SK-N-SH (cell line): ENCODE data around the gene EGFLAM. TPM values are rescaled to one million over a fixed set of nuclear protein-coding genes. Genes with fewer than 3 reads are reported as not detected.

Experiments
- CTCF ChIA-PET: fragments of 300-600, 350-600 bp; formaldehyde crosslinking; extraction: SDS; loops from one replicate; lab custom pipeline; 2021; lab: Yijun Ruan, JAX
- POLR2A ChIA-PET: fragments of 350-600 bp; sonication (Branson Sonifier 250); formaldehyde crosslinking; extraction: SDS; loops from one replicate; lab custom pipeline; 2020; ENCODE audit warnings: antibody characterized with exemption, inconsistent platforms; lab: Yijun Ruan, JAX
- DNase-seq: peaks from one replicate; pipeline ENCODE4 v3.0.0; 2012
- H2AFZ ChIP-seq: fragments of 200-600 bp; sonication (generic); 2 replicates; pipeline ENCODE4 v1.8.1; 2016; ENCODE audit warnings: antibody characterized with exemption, mild to moderate bottlenecking, low read depth
- H3F3A ChIP-seq: fragments of 200-600 bp; sonication (generic); replicated peaks from 2 replicates; pipeline ENCODE3; 2016; ENCODE audit warnings: antibody characterized with exemption, mild to moderate bottlenecking; ENCODE audit not compliant: insufficient read depth
- H3K27ac ChIP-seq, 2 experiments: fragments of 200-500 bp in 1 of 2; fragments of 200-600 bp in 1 of 2; sonication (Bioruptor generic) in 1 of 2; sonication (generic), shearing (Covaris generic) in 1 of 2; 2 replicates each; pipeline versions ENCODE4 v1.5.1 to v1.6.1; 2014 to 2016; ENCODE audit warnings: low read depth in 2 of 2, inconsistent platforms in 1 of 2, low read length in 1 of 2, mild to moderate bottlenecking in 1 of 2, mixed read lengths in 1 of 2
- H3K27me3 ChIP-seq: fragments of 200-600 bp; sonication (generic), shearing (Covaris generic); 2 replicates; pipeline ENCODE4 v1.6.1; 2016; ENCODE audit warnings: mixed run types; ENCODE audit not compliant: insufficient read depth
- H3K36me3 ChIP-seq, 2 experiments: fragments of 200-500 bp in 1 of 2; fragments of 200-600 bp in 1 of 2; sonication (Bioruptor generic) in 1 of 2; sonication (generic) in 1 of 2; replicated peaks in 1 of 2; 2 replicates each; pipeline versions ENCODE3 to v1.5.1; 2014 to 2016; ENCODE audit warnings: low read length in 1 of 2, mild to moderate bottlenecking in 1 of 2; ENCODE audit not compliant: insufficient read depth in 2 of 2, control insufficient read depth in 1 of 2
- H3K4me1 ChIP-seq, 2 experiments: fragments of 200-500 bp in 1 of 2; fragments of 200-600 bp in 1 of 2; sonication (Bioruptor generic) in 1 of 2; sonication (generic), shearing (Covaris generic) in 1 of 2; 2 replicates each; pipeline versions ENCODE4 v1.5.1 to v1.6.1; 2014 to 2016; ENCODE audit warnings: low read depth in 1 of 2, low read length in 1 of 2, mixed run types in 1 of 2; ENCODE audit not compliant: insufficient read depth in 2 of 2, control insufficient read depth in 1 of 2
- H3K4me2 ChIP-seq: fragments of 200-600 bp; sonication (generic), shearing (Covaris generic); 2 replicates; pipeline ENCODE4 v1.6.1; 2017; ENCODE audit warnings: mixed run types
- H3K4me3 ChIP-seq, 2 experiments: fragments of 200-500 bp in 1 of 2; fragments of 200-600 bp in 1 of 2; sonication (Bioruptor generic) in 1 of 2; sonication (generic), shearing (Covaris generic) in 1 of 2; 2 replicates each; pipeline versions ENCODE4 v1.5.1 to v1.8.1; 2014 to 2016; ENCODE audit warnings: low read depth in 2 of 2, inconsistent platforms in 1 of 2, low read length in 1 of 2, mild to moderate bottlenecking in 1 of 2, mixed read lengths in 1 of 2, moderate library complexity in 1 of 2
- H3K79me2 ChIP-seq: fragments of 200-600 bp; sonication (generic); 2 replicates; pipeline ENCODE4 v1.8.1; 2017; ENCODE audit warnings: mild to moderate bottlenecking; ENCODE audit not compliant: insufficient read depth
- H3K9ac ChIP-seq: fragments of 200-600 bp; sonication (generic); 2 replicates; pipeline ENCODE4 v1.6.1; 2017; ENCODE audit warnings: mixed run types
- H3K9me2 ChIP-seq: fragments of 200-600 bp; sonication (generic); 2 replicates; pipeline ENCODE4 v1.6.1; 2017; ENCODE audit warnings: mixed run types
- H3K9me3 ChIP-seq: fragments of 200-600 bp; sonication (generic); 2 replicates; pipeline ENCODE4 v1.6.1; 2017; ENCODE audit warnings: mixed run types, mild to moderate bottlenecking, moderate library complexity
- H4K20me1 ChIP-seq: fragments of 200-600 bp; sonication (generic); 2 replicates; pipeline ENCODE4 v1.6.1; 2017; ENCODE audit warnings: mild to moderate bottlenecking, mixed run types; ENCODE audit not compliant: insufficient read depth
- CHD2 ChIP-seq: fragments of 150-350 bp; IDR thresholded peaks from 2 replicates; pipeline ENCODE4 v1.6.1; 2018; ENCODE audit warnings: low read length; ENCODE audit not compliant: partially characterized antibody
- ELF1 ChIP-seq: IDR thresholded peaks from 2 replicates; pipeline ENCODE4 v1.4.0; 2012
- EP300 ChIP-seq, 2 experiments: IDR thresholded peaks; 2 replicates each; pipeline versions ENCODE4 v1.4.0 to v1.6.1; 2012; ENCODE audit warnings: borderline replicate concordance in 1 of 2, low read depth in 1 of 2, low read length in 1 of 2
- FOXM1 ChIP-seq: IDR thresholded peaks from 2 replicates; pipeline ENCODE4 v1.4.0; 2012; ENCODE audit warnings: low read depth, mild to moderate bottlenecking
- GABPA ChIP-seq: IDR thresholded peaks from 2 replicates; pipeline ENCODE4 v1.4.0; 2012; ENCODE audit warnings: low read depth, mild to moderate bottlenecking
- GATA2 ChIP-seq: sonication (generic); formaldehyde crosslinking; IDR thresholded peaks from 2 replicates; pipeline ENCODE4 v1.5.0; 2020; ENCODE audit warnings: mild to moderate bottlenecking, missing genetic modification reagents
- IRF3 ChIP-seq: fragments of 150-350 bp; IDR thresholded peaks from 2 replicates; pipeline ENCODE4 v1.6.1; 2016; ENCODE audit warnings: mild to moderate bottlenecking, low read depth, low read length
- JUND ChIP-seq: IDR thresholded peaks from 2 replicates; pipeline ENCODE4 v1.4.0; 2012
- MEF2A ChIP-seq: IDR thresholded peaks from 2 replicates; pipeline ENCODE4 v1.4.0; 2012; ENCODE audit warnings: low read depth, borderline replicate concordance
- NFIC ChIP-seq: IDR thresholded peaks from 2 replicates; pipeline ENCODE4 v1.4.0; 2012; ENCODE audit warnings: borderline replicate concordance
- NRF1 ChIP-seq: IDR thresholded peaks from 2 replicates; pipeline ENCODE4 v1.6.1; 2012; ENCODE audit warnings: low read depth, mild to moderate bottlenecking, low read length
- PBX3 ChIP-seq: IDR thresholded peaks from 2 replicates; pipeline ENCODE4; 2012
- POLR2AphosphoS5 ChIP-seq: IDR thresholded peaks from 2 replicates; pipeline ENCODE4 v1.6.1; 2012; ENCODE audit warnings: low read depth, low read length
- RCOR1 ChIP-seq: fragments of 150-350 bp; IDR thresholded peaks from 2 replicates; pipeline ENCODE4 v1.6.1; 2017; ENCODE audit warnings: antibody characterized with exemption, low read length
- RFX5 ChIP-seq: IDR thresholded peaks from 2 replicates; pipeline ENCODE4 v1.6.1; 2012; ENCODE audit warnings: mild to moderate bottlenecking, improper control_type of control experiment, low read length
- SIN3A ChIP-seq: IDR thresholded peaks from 2 replicates; pipeline ENCODE4 v1.6.1; 2012; ENCODE audit warnings: low read depth, mild to moderate bottlenecking, low read length, moderate library complexity, borderline replicate concordance
- TAF1 ChIP-seq: IDR thresholded peaks from 2 replicates; pipeline ENCODE4 v1.6.1; 2012; ENCODE audit warnings: low read depth, mild to moderate bottlenecking, low read length, moderate library complexity, borderline replicate concordance
- TCF12 ChIP-seq: IDR thresholded peaks from 2 replicates; pipeline ENCODE4 v1.4.0; 2012
- USF2 ChIP-seq: fragments of 150-350 bp; IDR thresholded peaks from 2 replicates; pipeline ENCODE4 v1.6.1; 2017; ENCODE audit warnings: antibody characterized with exemption, low read length, low read depth, borderline replicate concordance
- YY1 ChIP-seq: IDR thresholded peaks from 2 replicates; pipeline ENCODE4 v1.4.0; 2012; ENCODE audit warnings: low read depth, mild to moderate bottlenecking
- WGBS: methylation state at CpG from one replicate; pipeline ENCODE4 v1.1.6; 2017; ENCODE audit warnings: low lambda C conversion rate; 5-methylcytosine and 5-hydroxymethylcytosine counted together
- polyA plus RNA-seq, 3 experiments: library from polyadenylated mRNA; depleted of rRNA; stranded (reverse); fragments of >200 nt; gene quantifications; 2 replicates each; pipeline ENCODE4 v1.2.3, GENCODE V29; 2012

EGFLAM gene
- polyA plus RNA-seq, 1 of the 3 experiments (the other 2 are of a cell fraction): 0.05 TPM

GRCh38 chr5:38342261-38342660, 83.9 kb downstream of the EGFLAM start:
- no peaks in the 10 kb centered on the region for H3K79me2 ChIP-seq
- no peak overlapping the region for H3K4me3 ChIP-seq
- WGBS: 9% methylated on average over 2 of the region's 2 CpGs
- no peaks in the 10 kb centered on the region for H4K20me1 ChIP-seq
- H3F3A ChIP-seq: no peaks in the 10 kb centered on the region
- no peaks in the 10 kb centered on the region for H3K36me3 ChIP-seq
- no peaks in the 10 kb centered on the region for H3K27me3 ChIP-seq
- H3K9ac ChIP-seq: no peak overlapping the region
- no peak overlapping the region for H2AFZ ChIP-seq
- DNase-seq: no peak
- no peak overlapping the region for H3K27ac ChIP-seq
- CTCF ChIA-PET: interaction anchor here (0.7 to 1.5 kb wide), 5 partner anchors 22 to 99 kb away, joined by 3 to 6 read pairs (median 3); no protein-coding TSS in a partner anchor
- H3K9me2 ChIP-seq: no peaks in the 10 kb centered on the region
- H3K4me1 ChIP-seq: peaks cover 0 to 9% of the 10 kb centered on the region in 2 experiments; a peak in 2 of 4 replicates
- TF ChIP-seq RFX5: no peak
- peak; percentile 22; the same call in 1 of the 2 replicates for TF ChIP-seq GATA2 (CRISPR knock-in tag)
- no peak for TF ChIP-seq JUND
- no peak for TF ChIP-seq YY1
- TF ChIP-seq EP300 (IDR thresholded peaks at IDR 0.05; ENCODE audit: borderline replicate concordance in 1 of 2, low read depth in 1 of 2, low read length in 1 of 2): no peak
- no peak for TF ChIP-seq FOXM1
- TF ChIP-seq TCF12: no peak
- no peak overlapping the region for H3K4me2 ChIP-seq
- no peaks in the 10 kb centered on the region for H3K9me3 ChIP-seq
- POLR2A ChIA-PET: no interaction called here

- Histone ChIP-seq H2AFZ (no peak overlapping the region), H3F3A (no peaks in the 10 kb centered on the region), H3K9me3 (no peaks in the 10 kb centered on the region), H3K9me2 (no peaks in the 10 kb centered on the region), H3K27me3 (no peaks in the 10 kb centered on the region), H4K20me1 (no peaks in the 10 kb centered on the region), H3K4me3 (no peak overlapping the region), H3K36me3 (no peaks in the 10 kb centered on the region), H3K79me2 (no peaks in the 10 kb centered on the region), H3K4me2 (no peak overlapping the region), H3K4me1 (peaks cover 0 to 2% of the 10 kb centered on the region in 2 experiments; a peak in 2 of 4 replicates), H3K9ac (no peak overlapping the region), H3K27ac (no peak overlapping the region)
- ChIA-PET CTCF (no interaction called here), POLR2A (no interaction called here)
- no peak for DNase-seq
- TF ChIP-seq IRF3: no peak
- no peak for TF ChIP-seq PBX3
- WGBS: 47% methylated on average over 4 of the region's 4 CpGs
Measured at GRCh38 chr5:38344891-38345290, 86.5 kb downstream of the EGFLAM start.

- 74% methylated on average over 2 of the region's 2 CpGs for WGBS
- H4K20me1 ChIP-seq: no peaks in the 10 kb centered on the region
- no peaks in the 10 kb centered on the region for H3K36me3 ChIP-seq
- H2AFZ ChIP-seq: no peak overlapping the region
- DNase-seq: no peak
- H3K9me3 ChIP-seq: no peaks in the 10 kb centered on the region
- H3K27ac ChIP-seq: no peak overlapping the region
- no peaks in the 10 kb centered on the region for H3K27me3 ChIP-seq
- no peak overlapping the region for H3K4me2 ChIP-seq
- no peak overlapping the region for H3K9ac ChIP-seq
- no peak overlapping the region for H3K4me3 ChIP-seq
- no peaks in the 10 kb centered on the region for H3K9me2 ChIP-seq
- no peaks in the 10 kb centered on the region for H3K79me2 ChIP-seq
- ChIA-PET POLR2A (no interaction called here), CTCF (no interaction called here)
- no peaks in the 10 kb centered on the region for H3F3A ChIP-seq
- no peaks in the 10 kb centered on the region; a peak in 1 of 4 replicates for H3K4me1 ChIP-seq
- no peak for TF ChIP-seq GABPA
- TF ChIP-seq NRF1: no peak
- no peak for TF ChIP-seq TAF1
- no peak for TF ChIP-seq SIN3A
- TF ChIP-seq GATA2 (CRISPR knock-in tag): no peak
- TF ChIP-seq YY1: no peak
- TF ChIP-seq CHD2: no peak
- no peak for TF ChIP-seq RCOR1
- no peak for TF ChIP-seq POLR2AphosphoS5
- no peak for TF ChIP-seq NFIC
- TF ChIP-seq ELF1: no peak
- TF ChIP-seq MEF2A: no peak
- no peak for TF ChIP-seq FOXM1
- no peak for TF ChIP-seq IRF3
- no peak for TF ChIP-seq USF2
Measured at GRCh38 chr5:38346593-38346992, 88.2 kb downstream of the EGFLAM start.
